SK-N-SH (cell line): ENCODE measurements around the gene CD53. TPM values are rescaled to one million over a fixed set of nuclear protein-coding genes. Genes with fewer than 3 reads are reported as not detected.

Experiments used
- CTCF ChIA-PET: fragments of 300-600, 350-600 bp; formaldehyde crosslinking; extraction: SDS; loops from one replicate; lab custom pipeline; 2021; lab: Yijun Ruan, JAX
- POLR2A ChIA-PET: fragments of 350-600 bp; sonication (Branson Sonifier 250); formaldehyde crosslinking; extraction: SDS; loops from one replicate; lab custom pipeline; 2020; ENCODE audit warnings: antibody characterized with exemption, inconsistent platforms; lab: Yijun Ruan, JAX
- DNase-seq: peaks from one replicate; pipeline ENCODE4 v3.0.0; 2012
- H2AFZ ChIP-seq: fragments of 200-600 bp; sonication (generic); 2 replicates; pipeline ENCODE4 v1.8.1; 2016; ENCODE audit warnings: antibody characterized with exemption, mild to moderate bottlenecking, low read depth
- H3F3A ChIP-seq: fragments of 200-600 bp; sonication (generic); replicated peaks from 2 replicates; pipeline ENCODE3; 2016; ENCODE audit warnings: antibody characterized with exemption, mild to moderate bottlenecking; ENCODE audit not compliant: insufficient read depth
- H3K27ac ChIP-seq, 2 experiments: fragments of 200-500 bp in 1 of 2; fragments of 200-600 bp in 1 of 2; sonication (Bioruptor generic) in 1 of 2; sonication (generic), shearing (Covaris generic) in 1 of 2; 2 replicates each; pipeline versions ENCODE4 v1.5.1 to v1.6.1; 2014 to 2016; ENCODE audit warnings: low read depth in 2 of 2, inconsistent platforms in 1 of 2, low read length in 1 of 2, mild to moderate bottlenecking in 1 of 2, mixed read lengths in 1 of 2
- H3K27me3 ChIP-seq: fragments of 200-600 bp; sonication (generic), shearing (Covaris generic); 2 replicates; pipeline ENCODE4 v1.6.1; 2016; ENCODE audit warnings: mixed run types; ENCODE audit not compliant: insufficient read depth
- H3K36me3 ChIP-seq, 2 experiments: fragments of 200-500 bp in 1 of 2; fragments of 200-600 bp in 1 of 2; sonication (Bioruptor generic) in 1 of 2; sonication (generic) in 1 of 2; replicated peaks in 1 of 2; 2 replicates each; pipeline versions ENCODE3 to v1.5.1; 2014 to 2016; ENCODE audit warnings: low read length in 1 of 2, mild to moderate bottlenecking in 1 of 2; ENCODE audit not compliant: insufficient read depth in 2 of 2, control insufficient read depth in 1 of 2
- H3K4me1 ChIP-seq, 2 experiments: fragments of 200-500 bp in 1 of 2; fragments of 200-600 bp in 1 of 2; sonication (Bioruptor generic) in 1 of 2; sonication (generic), shearing (Covaris generic) in 1 of 2; 2 replicates each; pipeline versions ENCODE4 v1.5.1 to v1.6.1; 2014 to 2016; ENCODE audit warnings: low read depth in 1 of 2, low read length in 1 of 2, mixed run types in 1 of 2; ENCODE audit not compliant: insufficient read depth in 2 of 2, control insufficient read depth in 1 of 2
- H3K4me2 ChIP-seq: fragments of 200-600 bp; sonication (generic), shearing (Covaris generic); 2 replicates; pipeline ENCODE4 v1.6.1; 2017; ENCODE audit warnings: mixed run types
- H3K4me3 ChIP-seq, 2 experiments: fragments of 200-500 bp in 1 of 2; fragments of 200-600 bp in 1 of 2; sonication (Bioruptor generic) in 1 of 2; sonication (generic), shearing (Covaris generic) in 1 of 2; 2 replicates each; pipeline versions ENCODE4 v1.5.1 to v1.8.1; 2014 to 2016; ENCODE audit warnings: low read depth in 2 of 2, inconsistent platforms in 1 of 2, low read length in 1 of 2, mild to moderate bottlenecking in 1 of 2, mixed read lengths in 1 of 2, moderate library complexity in 1 of 2
- H3K79me2 ChIP-seq: fragments of 200-600 bp; sonication (generic); 2 replicates; pipeline ENCODE4 v1.8.1; 2017; ENCODE audit warnings: mild to moderate bottlenecking; ENCODE audit not compliant: insufficient read depth
- H3K9ac ChIP-seq: fragments of 200-600 bp; sonication (generic); 2 replicates; pipeline ENCODE4 v1.6.1; 2017; ENCODE audit warnings: mixed run types
- H3K9me2 ChIP-seq: fragments of 200-600 bp; sonication (generic); 2 replicates; pipeline ENCODE4 v1.6.1; 2017; ENCODE audit warnings: mixed run types
- H3K9me3 ChIP-seq: fragments of 200-600 bp; sonication (generic); 2 replicates; pipeline ENCODE4 v1.6.1; 2017; ENCODE audit warnings: mixed run types, mild to moderate bottlenecking, moderate library complexity
- H4K20me1 ChIP-seq: fragments of 200-600 bp; sonication (generic); 2 replicates; pipeline ENCODE4 v1.6.1; 2017; ENCODE audit warnings: mild to moderate bottlenecking, mixed run types; ENCODE audit not compliant: insufficient read depth
- CHD2 ChIP-seq: fragments of 150-350 bp; IDR thresholded peaks from 2 replicates; pipeline ENCODE4 v1.6.1; 2018; ENCODE audit warnings: low read length; ENCODE audit not compliant: partially characterized antibody
- ELF1 ChIP-seq: IDR thresholded peaks from 2 replicates; pipeline ENCODE4 v1.4.0; 2012
- EZH2phosphoT487 ChIP-seq: fragments of 200-600 bp; sonication (generic); IDR thresholded peaks from 2 replicates; pipeline ENCODE4 v1.6.1; 2017; ENCODE audit warnings: low read depth, mixed run types, mild to moderate bottlenecking, antibody characterized with exemption, moderate library complexity, borderline replicate concordance
- FOSL2 ChIP-seq: IDR thresholded peaks from 2 replicates; pipeline ENCODE4 v1.4.0; 2012; ENCODE audit warnings: low read depth, mild to moderate bottlenecking, moderate library complexity, borderline replicate concordance
- FOXM1 ChIP-seq: IDR thresholded peaks from 2 replicates; pipeline ENCODE4 v1.4.0; 2012; ENCODE audit warnings: low read depth, mild to moderate bottlenecking
- GABPA ChIP-seq: IDR thresholded peaks from 2 replicates; pipeline ENCODE4 v1.4.0; 2012; ENCODE audit warnings: low read depth, mild to moderate bottlenecking
- GATA2 ChIP-seq: sonication (generic); formaldehyde crosslinking; IDR thresholded peaks from 2 replicates; pipeline ENCODE4 v1.5.0; 2020; ENCODE audit warnings: mild to moderate bottlenecking, missing genetic modification reagents
- JUND ChIP-seq: IDR thresholded peaks from 2 replicates; pipeline ENCODE4 v1.4.0; 2012
- MXI1 ChIP-seq: IDR thresholded peaks from 2 replicates; pipeline ENCODE4 v1.6.1; 2012; ENCODE audit warnings: mild to moderate bottlenecking, low read depth, low read length, improper control_type of control experiment
- NFIC ChIP-seq: IDR thresholded peaks from 2 replicates; pipeline ENCODE4 v1.4.0; 2012; ENCODE audit warnings: borderline replicate concordance
- NRF1 ChIP-seq: IDR thresholded peaks from 2 replicates; pipeline ENCODE4 v1.6.1; 2012; ENCODE audit warnings: low read depth, mild to moderate bottlenecking, low read length
- POLR2AphosphoS5 ChIP-seq: IDR thresholded peaks from 2 replicates; pipeline ENCODE4 v1.6.1; 2012; ENCODE audit warnings: low read depth, low read length
- RAD21 ChIP-seq: IDR thresholded peaks from 2 replicates; pipeline ENCODE4 v1.6.1; 2012; ENCODE audit warnings: mild to moderate bottlenecking, low read length
- SIN3A ChIP-seq: IDR thresholded peaks from 2 replicates; pipeline ENCODE4 v1.6.1; 2012; ENCODE audit warnings: low read depth, mild to moderate bottlenecking, low read length, moderate library complexity, borderline replicate concordance
- TEAD4 ChIP-seq: IDR thresholded peaks from 2 replicates; pipeline ENCODE4 v1.4.0; 2012; ENCODE audit warnings: mild to moderate bottlenecking, borderline replicate concordance; ENCODE audit not compliant: insufficient read depth
- USF1 ChIP-seq: IDR thresholded peaks from 2 replicates; pipeline ENCODE4 v1.4.0; 2012; ENCODE audit warnings: low read depth, borderline replicate concordance
- ZBTB33 ChIP-seq: IDR thresholded peaks from 2 replicates; pipeline ENCODE4 v1.4.0; 2012; ENCODE audit warnings: low read depth, borderline replicate concordance
- whole genome bisulfite sequencing: methylation state at CpG from one replicate; pipeline ENCODE4 v1.1.6; 2017; ENCODE audit warnings: low lambda C conversion rate; 5-methylcytosine and 5-hydroxymethylcytosine counted together
- polyA plus RNA-seq, 3 experiments: library from polyadenylated mRNA; depleted of rRNA; stranded (reverse); fragments of >200 nt; gene quantifications; 2 replicates each; pipeline ENCODE4 v1.2.3, GENCODE V29; 2012
- TF ChIP-seq, protein P1 (sequence below): IDR thresholded peaks from 2 replicates; pipeline ENCODE4; 2012
- TF ChIP-seq, protein P2 (sequence below): fragments of 150-350 bp; IDR thresholded peaks from 2 replicates; pipeline ENCODE4 v1.6.1; 2017; ENCODE audit warnings: antibody characterized with exemption, low read length, low read depth, borderline replicate concordance

CD53 gene
- polyA plus RNA-seq, 1 of the 3 experiments (the other 2 are of a cell fraction) = not detected

GRCh38 chr1:110915804-110916203 is 42.9 kb downstream of the CD53 start:
- Histone ChIP-seq H3K4me1 (no peaks in the 10 kb centered on the region), H3K79me2 (no peaks in the 10 kb centered on the region), H3F3A (peaks cover 4% of the 10 kb centered on the region), H3K27ac (no peak overlapping the region; a peak in 1 of 4 replicates), H3K9ac (no peak overlapping the region), H3K9me3 (peaks cover 8% of the 10 kb centered on the region; the same call in 1 of the 2 replicates), H3K4me2 (no peak overlapping the region), H3K4me3 (no peak overlapping the region), H3K9me2 (no peaks in the 10 kb centered on the region), H3K36me3 (no peaks in the 10 kb centered on the region), H3K27me3 (no peaks in the 10 kb centered on the region), H4K20me1 (no peaks in the 10 kb centered on the region), H2AFZ (0 out of 2 replicates have a peak overlapping the region, but pooled peaks have one; percentile 83)
- no peak for DNase-seq
- ChIA-PET POLR2A (no interaction called here), CTCF (interaction anchor here (1.3 kb wide), 1 partner anchor 12 kb away, joined by 3 read pairs; no protein-coding TSS in a partner anchor)
- TF ChIP-seq ZBTB33 = no peak
- no peak for TF ChIP-seq CHD2
- 10% methylated on average over 2 of the region's 2 CpGs for WGBS

- Histone ChIP-seq H3K9me3 (peaks cover 8% of the 10 kb centered on the region; the same call in 1 of the 2 replicates), H3K4me2 (peak overlapping the region; percentile 67), H3K9ac (peak overlapping the region; percentile 12; the same call in 1 of the 2 replicates), H3K4me1 (no peaks in the 10 kb centered on the region), H3K9me2 (no peaks in the 10 kb centered on the region), H3K36me3 (no peaks in the 10 kb centered on the region), H3F3A (peaks cover 4% of the 10 kb centered on the region), H3K27me3 (no peaks in the 10 kb centered on the region), H4K20me1 (no peaks in the 10 kb centered on the region), H3K27ac (peak overlapping the region in 1 of 2 experiments; percentile 41; a peak in 2 of 4 replicates), H3K4me3 (no peak overlapping the region), H3K79me2 (no peaks in the 10 kb centered on the region), H2AFZ (peak overlapping the region; percentile 83; the same call in 1 of the 2 replicates)
- DNase-seq = no peak
- POLR2A ChIA-PET = no interaction called here
- CTCF ChIA-PET = interaction anchor here (1.2 kb wide), 1 partner anchor 11 kb away, joined by 3 read pairs; no protein-coding TSS in a partner anchor
- 14% methylated on average over 2 of the region's 2 CpGs for WGBS
- TF ChIP-seq RAD21 (no peak), CHD2 (no peak), NRF1 (no peak), POLR2AphosphoS5 (no peak), JUND (no peak), SIN3A (no peak), ELF1 (no peak), EZH2phosphoT487 (no peak), MXI1 (no peak), GABPA (no peak), ZBTB33 (no peak), GATA2 (CRISPR knock-in tag) (no peak), USF1 (no peak), FOSL2 (no peak), FOXM1 (no peak), TEAD4 (no peak), NFIC (no peak)
- TF ChIP-seq, protein P1, sequence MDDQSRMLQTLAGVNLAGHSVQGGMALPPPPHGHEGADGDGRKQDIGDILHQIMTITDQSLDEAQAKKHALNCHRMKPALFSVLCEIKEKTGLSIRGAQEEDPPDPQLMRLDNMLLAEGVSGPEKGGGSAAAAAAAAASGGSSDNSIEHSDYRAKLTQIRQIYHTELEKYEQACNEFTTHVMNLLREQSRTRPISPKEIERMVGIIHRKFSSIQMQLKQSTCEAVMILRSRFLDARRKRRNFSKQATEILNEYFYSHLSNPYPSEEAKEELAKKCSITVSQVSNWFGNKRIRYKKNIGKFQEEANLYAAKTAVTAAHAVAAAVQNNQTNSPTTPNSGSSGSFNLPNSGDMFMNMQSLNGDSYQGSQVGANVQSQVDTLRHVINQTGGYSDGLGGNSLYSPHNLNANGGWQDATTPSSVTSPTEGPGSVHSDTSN = no peak
- TF ChIP-seq, protein P2, sequence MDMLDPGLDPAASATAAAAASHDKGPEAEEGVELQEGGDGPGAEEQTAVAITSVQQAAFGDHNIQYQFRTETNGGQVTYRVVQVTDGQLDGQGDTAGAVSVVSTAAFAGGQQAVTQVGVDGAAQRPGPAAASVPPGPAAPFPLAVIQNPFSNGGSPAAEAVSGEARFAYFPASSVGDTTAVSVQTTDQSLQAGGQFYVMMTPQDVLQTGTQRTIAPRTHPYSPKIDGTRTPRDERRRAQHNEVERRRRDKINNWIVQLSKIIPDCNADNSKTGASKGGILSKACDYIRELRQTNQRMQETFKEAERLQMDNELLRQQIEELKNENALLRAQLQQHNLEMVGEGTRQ = no peak
Observed at GRCh38 chr1:110916274-110916668, 43.3 kb downstream of the CD53 start.
